HepG2 (cell line): ENCODE results near the gene ZDHHC16. TPM values are rescaled to one million over a fixed set of nuclear protein-coding genes. Genes with fewer than 3 reads are reported as not detected.

Experiments
- FIP1L1 ChIP-seq: fragments of 200-400 bp; formaldehyde crosslinking; IDR thresholded peaks from 2 replicates; pipeline ENCODE4 v1.6.1; 2018; ENCODE audit warnings: low read depth, mild to moderate bottlenecking, low read length, moderate library complexity, borderline replicate concordance; ENCODE audit not compliant: insufficient read depth
- FOXO1 ChIP-seq: sonication (generic); formaldehyde crosslinking; IDR thresholded peaks from 2 replicates; pipeline ENCODE4 v1.4.0; 2020; ENCODE audit warnings: missing genetic modification reagents
- HOXA3 ChIP-seq: sonication (generic); formaldehyde crosslinking; IDR thresholded peaks from 2 replicates; pipeline ENCODE4 v1.5.0; 2020; ENCODE audit warnings: missing genetic modification reagents
- KMT2A ChIP-seq: sonication (generic); formaldehyde crosslinking; IDR thresholded peaks from 2 replicates; pipeline ENCODE4 v1.4.0; 2020; ENCODE audit warnings: missing genetic modification reagents
- SIN3A ChIP-seq: IDR thresholded peaks from 2 replicates; pipeline ENCODE4 v1.6.1; 2011; ENCODE audit warnings: low read depth, mild to moderate bottlenecking, control low read depth, low read length, borderline replicate concordance
- SRSF9 ChIP-seq: fragments of 200-400 bp; formaldehyde crosslinking; IDR thresholded peaks from 2 replicates; pipeline ENCODE4 v1.6.1; 2018; ENCODE audit warnings: borderline replicate concordance, mild to moderate bottlenecking, low read depth, low read length; ENCODE audit not compliant: insufficient read depth, poor library complexity, severe bottlenecking
- ZFP37 ChIP-seq: sonication (generic); formaldehyde crosslinking; IDR thresholded peaks from 2 replicates; pipeline ENCODE4 v1.4.0; 2020; ENCODE audit warnings: missing genetic modification reagents, borderline replicate concordance
- ZNF317 ChIP-seq: sonication (generic); formaldehyde crosslinking; IDR thresholded peaks from 2 replicates; pipeline ENCODE4 v1.5.0; 2020; ENCODE audit warnings: mild to moderate bottlenecking, missing genetic modification reagents
- ZNF468 ChIP-seq: sonication (generic); formaldehyde crosslinking; IDR thresholded peaks from 2 replicates; pipeline ENCODE4 v1.8.0; 2022; ENCODE audit warnings: mild to moderate bottlenecking, moderate library complexity, missing genetic modification reagents
- ZNF549 ChIP-seq: sonication (generic); formaldehyde crosslinking; IDR thresholded peaks from 2 replicates; pipeline ENCODE4 v1.5.0; 2020; ENCODE audit warnings: missing genetic modification reagents
- ZNF792 ChIP-seq: IDR thresholded peaks from 2 replicates; pipeline ENCODE4 v1.6.1; 2016
- polyA plus RNA-seq, 8 experiments: library from polyadenylated mRNA; depleted of rRNA in 3 of 8; stranded (reverse) in 7 of 8; unstranded in 1 of 8; fragments of >200 nt; fragmentation: Illumina TruSeq in 4 of 8; extraction: Trizol in 4 of 8; gene quantifications; 2 replicates each; pipeline versions ENCODE4 v1.2.1 to v1.2.3, GENCODE V29; 2011 to 2016; ENCODE audit warnings: low read depth in 4 of 8, missing spikeins in 1 of 8, mixed read lengths in 1 of 8; ENCODE audit not compliant: insufficient read depth in 1 of 8
- total RNA-seq, 5 experiments: library from RNA; depleted of rRNA; stranded (reverse); fragments of >200 nt; fragmentation: Illumina TruSeq; extraction: Trizol; gene quantifications; 2 replicates each; pipeline ENCODE4 v1.2.3, GENCODE V29; 2016; ENCODE audit warnings: low read depth in 1 of 5
- TF ChIP-seq, protein P1 (sequence below): IDR thresholded peaks from 2 replicates; pipeline ENCODE4 v1.6.1; 2016; ENCODE audit warnings: mild to moderate bottlenecking, missing biosample characterization, missing genetic modification reagents
- TF ChIP-seq, protein P2 (sequence below): sonication (generic); formaldehyde crosslinking; IDR thresholded peaks from 2 replicates; pipeline ENCODE4 v1.5.0; 2020; ENCODE audit warnings: mild to moderate bottlenecking, missing genetic modification reagents
- TF ChIP-seq, protein P3 (sequence below): sonication (generic); formaldehyde crosslinking; IDR thresholded peaks from 2 replicates; pipeline ENCODE4 v1.5.1; 2020; ENCODE audit warnings: mild to moderate bottlenecking, missing genetic modification reagents, moderate library complexity
- TF ChIP-seq, protein P4 (sequence below): IDR thresholded peaks from 2 replicates; pipeline ENCODE4 v1.4.0; 2020; ENCODE audit warnings: mild to moderate bottlenecking, missing genetic modification reagents
- TF ChIP-seq, protein P5 (sequence below): sonication (generic); formaldehyde crosslinking; IDR thresholded peaks from 2 replicates; pipeline ENCODE4 v1.8.1; 2023; ENCODE audit warnings: mild to moderate bottlenecking, missing genetic modification reagents

Gene ZDHHC16
- total and polyA plus RNA-seq, 2 of the 13 experiments (the other 11 are each of a cell fraction or from before 2014, with no cell fraction given) = 40.8 to 41.8 TPM

DNA sequence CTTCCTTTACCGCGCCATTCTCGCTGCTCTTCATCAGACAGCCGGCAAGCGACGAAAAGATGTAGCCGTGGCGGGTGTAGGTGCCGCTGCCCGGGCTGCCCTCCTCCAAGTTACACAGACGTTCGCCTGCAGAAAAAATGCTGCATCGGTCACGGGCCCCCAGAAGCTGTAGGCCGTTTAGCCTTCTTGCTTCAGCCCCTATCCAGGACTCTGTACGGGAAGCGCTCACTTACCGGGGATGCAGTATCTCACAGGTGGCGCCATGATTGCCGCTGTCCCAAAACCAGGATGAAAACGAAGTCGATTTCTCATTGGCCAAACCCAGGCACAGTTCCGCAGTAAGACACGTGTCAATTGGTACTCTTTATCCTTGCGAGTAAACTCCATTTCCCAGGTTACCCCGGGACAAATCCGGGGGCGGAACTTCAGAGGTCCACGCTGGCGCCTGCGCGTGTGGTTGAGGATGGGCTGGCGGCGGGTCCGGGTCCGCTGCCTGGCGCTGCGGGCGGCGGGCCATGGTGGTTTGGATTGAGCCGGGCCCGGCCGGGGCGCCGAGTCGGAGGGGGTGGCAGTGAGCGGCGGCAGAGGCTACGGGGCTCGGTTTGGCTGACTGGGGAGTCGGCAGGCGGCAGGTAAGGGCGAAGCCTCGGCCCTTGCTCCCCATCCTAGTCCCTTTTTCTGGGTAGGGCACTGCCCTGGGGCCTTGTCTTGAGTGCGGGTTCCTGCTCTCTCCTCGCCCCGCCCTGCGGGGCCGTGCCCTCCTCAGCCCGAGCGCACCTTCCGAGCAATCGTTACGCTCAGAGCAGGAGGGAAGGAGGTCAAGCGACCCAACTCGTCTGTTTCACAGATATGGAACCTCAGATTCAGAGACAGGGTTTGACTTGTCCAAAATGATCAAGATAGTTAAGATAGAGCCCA is at the start of gene ZDHHC16, which contains the start of gene EXOSC1 (continued):
- TF ChIP-seq SRSF9 (no peak), ZFP37 (CRISPR knock-in tag) (0 out of 2 replicates have a peak, but pooled peaks have one; percentile 80), ZNF317 (CRISPR knock-in tag) (peak; percentile 33; the same call in 1 of the 2 replicates), HOXA3 (peak; percentile 77), SIN3A (peak; percentile 65; the same call in 1 of the 2 replicates), FOXO1 (0 out of 2 replicates have a peak, but pooled peaks have one; percentile 17), ZNF792 (CRISPR knock-in tag) (peak; percentile 16; the same call in 1 of the 2 replicates), ZNF549 (no peak), FIP1L1 (no peak), KMT2A (CRISPR knock-in tag) (peak; percentile 85), ZNF468 (CRISPR knock-in tag) (no peak)
- TF ChIP-seq, protein P1, sequence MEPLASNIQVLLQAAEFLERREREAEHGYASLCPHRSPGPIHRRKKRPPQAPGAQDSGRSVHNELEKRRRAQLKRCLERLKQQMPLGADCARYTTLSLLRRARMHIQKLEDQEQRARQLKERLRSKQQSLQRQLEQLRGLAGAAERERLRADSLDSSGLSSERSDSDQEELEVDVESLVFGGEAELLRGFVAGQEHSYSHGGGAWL (CRISPR knock-in tag) = 0 out of 2 replicates have a peak, but pooled peaks have one; percentile 37
- TF ChIP-seq, protein P2, sequence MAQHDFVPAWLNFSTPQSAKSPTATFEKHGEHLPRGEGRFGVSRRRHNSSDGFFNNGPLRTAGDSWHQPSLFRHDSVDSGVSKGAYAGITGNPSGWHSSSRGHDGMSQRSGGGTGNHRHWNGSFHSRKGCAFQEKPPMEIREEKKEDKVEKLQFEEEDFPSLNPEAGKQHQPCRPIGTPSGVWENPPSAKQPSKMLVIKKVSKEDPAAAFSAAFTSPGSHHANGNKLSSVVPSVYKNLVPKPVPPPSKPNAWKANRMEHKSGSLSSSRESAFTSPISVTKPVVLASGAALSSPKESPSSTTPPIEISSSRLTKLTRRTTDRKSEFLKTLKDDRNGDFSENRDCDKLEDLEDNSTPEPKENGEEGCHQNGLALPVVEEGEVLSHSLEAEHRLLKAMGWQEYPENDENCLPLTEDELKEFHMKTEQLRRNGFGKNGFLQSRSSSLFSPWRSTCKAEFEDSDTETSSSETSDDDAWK (CRISPR knock-in tag) = no peak
- TF ChIP-seq, protein P3, sequence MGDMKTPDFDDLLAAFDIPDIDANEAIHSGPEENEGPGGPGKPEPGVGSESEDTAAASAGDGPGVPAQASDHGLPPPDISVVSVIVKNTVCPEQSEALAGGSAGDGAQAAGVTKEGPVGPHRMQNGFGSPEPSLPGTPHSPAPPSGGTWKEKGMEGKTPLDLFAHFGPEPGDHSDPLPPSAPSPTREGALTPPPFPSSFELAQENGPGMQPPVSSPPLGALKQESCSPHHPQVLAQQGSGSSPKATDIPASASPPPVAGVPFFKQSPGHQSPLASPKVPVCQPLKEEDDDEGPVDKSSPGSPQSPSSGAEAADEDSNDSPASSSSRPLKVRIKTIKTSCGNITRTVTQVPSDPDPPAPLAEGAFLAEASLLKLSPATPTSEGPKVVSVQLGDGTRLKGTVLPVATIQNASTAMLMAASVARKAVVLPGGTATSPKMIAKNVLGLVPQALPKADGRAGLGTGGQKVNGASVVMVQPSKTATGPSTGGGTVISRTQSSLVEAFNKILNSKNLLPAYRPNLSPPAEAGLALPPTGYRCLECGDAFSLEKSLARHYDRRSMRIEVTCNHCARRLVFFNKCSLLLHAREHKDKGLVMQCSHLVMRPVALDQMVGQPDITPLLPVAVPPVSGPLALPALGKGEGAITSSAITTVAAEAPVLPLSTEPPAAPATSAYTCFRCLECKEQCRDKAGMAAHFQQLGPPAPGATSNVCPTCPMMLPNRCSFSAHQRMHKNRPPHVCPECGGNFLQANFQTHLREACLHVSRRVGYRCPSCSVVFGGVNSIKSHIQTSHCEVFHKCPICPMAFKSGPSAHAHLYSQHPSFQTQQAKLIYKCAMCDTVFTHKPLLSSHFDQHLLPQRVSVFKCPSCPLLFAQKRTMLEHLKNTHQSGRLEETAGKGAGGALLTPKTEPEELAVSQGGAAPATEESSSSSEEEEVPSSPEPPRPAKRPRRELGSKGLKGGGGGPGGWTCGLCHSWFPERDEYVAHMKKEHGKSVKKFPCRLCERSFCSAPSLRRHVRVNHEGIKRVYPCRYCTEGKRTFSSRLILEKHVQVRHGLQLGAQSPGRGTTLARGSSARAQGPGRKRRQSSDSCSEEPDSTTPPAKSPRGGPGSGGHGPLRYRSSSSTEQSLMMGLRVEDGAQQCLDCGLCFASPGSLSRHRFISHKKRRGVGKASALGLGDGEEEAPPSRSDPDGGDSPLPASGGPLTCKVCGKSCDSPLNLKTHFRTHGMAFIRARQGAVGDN (CRISPR knock-in tag) = peak; percentile 83
- TF ChIP-seq, protein P4, sequence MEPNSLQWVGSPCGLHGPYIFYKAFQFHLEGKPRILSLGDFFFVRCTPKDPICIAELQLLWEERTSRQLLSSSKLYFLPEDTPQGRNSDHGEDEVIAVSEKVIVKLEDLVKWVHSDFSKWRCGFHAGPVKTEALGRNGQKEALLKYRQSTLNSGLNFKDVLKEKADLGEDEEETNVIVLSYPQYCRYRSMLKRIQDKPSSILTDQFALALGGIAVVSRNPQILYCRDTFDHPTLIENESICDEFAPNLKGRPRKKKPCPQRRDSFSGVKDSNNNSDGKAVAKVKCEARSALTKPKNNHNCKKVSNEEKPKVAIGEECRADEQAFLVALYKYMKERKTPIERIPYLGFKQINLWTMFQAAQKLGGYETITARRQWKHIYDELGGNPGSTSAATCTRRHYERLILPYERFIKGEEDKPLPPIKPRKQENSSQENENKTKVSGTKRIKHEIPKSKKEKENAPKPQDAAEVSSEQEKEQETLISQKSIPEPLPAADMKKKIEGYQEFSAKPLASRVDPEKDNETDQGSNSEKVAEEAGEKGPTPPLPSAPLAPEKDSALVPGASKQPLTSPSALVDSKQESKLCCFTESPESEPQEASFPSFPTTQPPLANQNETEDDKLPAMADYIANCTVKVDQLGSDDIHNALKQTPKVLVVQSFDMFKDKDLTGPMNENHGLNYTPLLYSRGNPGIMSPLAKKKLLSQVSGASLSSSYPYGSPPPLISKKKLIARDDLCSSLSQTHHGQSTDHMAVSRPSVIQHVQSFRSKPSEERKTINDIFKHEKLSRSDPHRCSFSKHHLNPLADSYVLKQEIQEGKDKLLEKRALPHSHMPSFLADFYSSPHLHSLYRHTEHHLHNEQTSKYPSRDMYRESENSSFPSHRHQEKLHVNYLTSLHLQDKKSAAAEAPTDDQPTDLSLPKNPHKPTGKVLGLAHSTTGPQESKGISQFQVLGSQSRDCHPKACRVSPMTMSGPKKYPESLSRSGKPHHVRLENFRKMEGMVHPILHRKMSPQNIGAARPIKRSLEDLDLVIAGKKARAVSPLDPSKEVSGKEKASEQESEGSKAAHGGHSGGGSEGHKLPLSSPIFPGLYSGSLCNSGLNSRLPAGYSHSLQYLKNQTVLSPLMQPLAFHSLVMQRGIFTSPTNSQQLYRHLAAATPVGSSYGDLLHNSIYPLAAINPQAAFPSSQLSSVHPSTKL (CRISPR knock-in tag) = peak; percentile 36
- TF ChIP-seq, protein P5, sequence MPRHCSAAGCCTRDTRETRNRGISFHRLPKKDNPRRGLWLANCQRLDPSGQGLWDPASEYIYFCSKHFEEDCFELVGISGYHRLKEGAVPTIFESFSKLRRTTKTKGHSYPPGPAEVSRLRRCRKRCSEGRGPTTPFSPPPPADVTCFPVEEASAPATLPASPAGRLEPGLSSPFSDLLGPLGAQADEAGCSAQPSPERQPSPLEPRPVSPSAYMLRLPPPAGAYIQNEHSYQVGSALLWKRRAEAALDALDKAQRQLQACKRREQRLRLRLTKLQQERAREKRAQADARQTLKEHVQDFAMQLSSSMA = 0 out of 2 replicates have a peak, but pooled peaks have one; percentile 53
